Nephron progenitor cell (in vitro differentiated cells): Measurements from ENCODE around the gene CDC42EP4.
A peak's percentile ranks its signal among the peaks of the same experiment; 100 is the strongest.

Source experiments
- DNase-seq: peaks from one replicate; pipeline ENCODE4 v3.0.0; 2021
- H3K27ac Mint-ChIP-seq: 2 replicates; pipeline ENCODE4 v1.8.0; 2021; ENCODE audit warnings: mild to moderate bottlenecking, moderate library complexity, mixed read lengths
- H3K27me3 Mint-ChIP-seq: 2 replicates; pipeline ENCODE4 v1.8.0; 2021; ENCODE audit warnings: mild to moderate bottlenecking, low read depth, mixed read lengths; ENCODE audit not compliant: poor library complexity
- H3K36me3 Mint-ChIP-seq: 2 replicates; pipeline ENCODE4 v1.8.0; 2021; ENCODE audit warnings: low read depth, mixed read lengths
- H3K4me1 Mint-ChIP-seq: 2 replicates; pipeline ENCODE4 v1.8.0; 2021; ENCODE audit warnings: mixed read lengths
- H3K4me3 Mint-ChIP-seq: 2 replicates; pipeline ENCODE4 v1.8.0; 2021; ENCODE audit warnings: mild to moderate bottlenecking, moderate library complexity, mixed read lengths
- H3K9me3 Mint-ChIP-seq: 2 replicates; pipeline ENCODE4 v1.8.0; 2021; ENCODE audit warnings: mild to moderate bottlenecking, moderate library complexity, mixed read lengths
- TF ChIP-seq, protein P1 (sequence below): fragments of 200-600 bp; sonication (generic); IDR thresholded peaks from 2 replicates; pipeline ENCODE4 v1.5.0; 2021; ENCODE audit warnings: antibody characterized with exemption

Gene CDC42EP4

DNA sequence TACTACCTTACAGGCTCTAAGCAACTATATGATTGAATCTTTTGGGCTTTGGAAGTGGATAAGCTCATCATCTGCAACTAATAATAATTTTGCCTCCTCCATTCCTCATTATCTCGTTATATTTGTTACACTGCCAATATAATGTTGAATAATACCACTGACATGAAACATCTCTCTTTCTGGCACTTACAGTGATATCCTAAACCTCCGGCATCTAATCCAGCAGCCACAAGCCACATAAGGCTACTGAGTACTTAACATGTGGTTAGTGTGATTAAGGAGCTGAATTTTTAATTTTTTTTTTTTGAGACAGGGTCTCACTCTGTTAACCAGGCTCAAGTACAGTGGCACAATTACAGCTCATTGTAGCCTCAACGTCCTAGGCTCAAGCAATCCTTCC, 9.6 kb downstream of the CDC42EP4 start:
- no peak for DNase-seq
- no peaks in the 10 kb centered on the region for H3K9me3 Mint-ChIP-seq
- H3K4me1 Mint-ChIP-seq: peaks cover 64% of the 10 kb centered on the region
- TF ChIP-seq, protein P1, sequence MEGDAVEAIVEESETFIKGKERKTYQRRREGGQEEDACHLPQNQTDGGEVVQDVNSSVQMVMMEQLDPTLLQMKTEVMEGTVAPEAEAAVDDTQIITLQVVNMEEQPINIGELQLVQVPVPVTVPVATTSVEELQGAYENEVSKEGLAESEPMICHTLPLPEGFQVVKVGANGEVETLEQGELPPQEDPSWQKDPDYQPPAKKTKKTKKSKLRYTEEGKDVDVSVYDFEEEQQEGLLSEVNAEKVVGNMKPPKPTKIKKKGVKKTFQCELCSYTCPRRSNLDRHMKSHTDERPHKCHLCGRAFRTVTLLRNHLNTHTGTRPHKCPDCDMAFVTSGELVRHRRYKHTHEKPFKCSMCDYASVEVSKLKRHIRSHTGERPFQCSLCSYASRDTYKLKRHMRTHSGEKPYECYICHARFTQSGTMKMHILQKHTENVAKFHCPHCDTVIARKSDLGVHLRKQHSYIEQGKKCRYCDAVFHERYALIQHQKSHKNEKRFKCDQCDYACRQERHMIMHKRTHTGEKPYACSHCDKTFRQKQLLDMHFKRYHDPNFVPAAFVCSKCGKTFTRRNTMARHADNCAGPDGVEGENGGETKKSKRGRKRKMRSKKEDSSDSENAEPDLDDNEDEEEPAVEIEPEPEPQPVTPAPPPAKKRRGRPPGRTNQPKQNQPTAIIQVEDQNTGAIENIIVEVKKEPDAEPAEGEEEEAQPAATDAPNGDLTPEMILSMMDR: no peak
- no peak overlapping the region for H3K27ac Mint-ChIP-seq
- H3K27me3 Mint-ChIP-seq: no peaks in the 10 kb centered on the region
- H3K4me3 Mint-ChIP-seq: no peak overlapping the region
- peaks cover 27% of the 10 kb centered on the region for H3K36me3 Mint-ChIP-seq

DNA sequence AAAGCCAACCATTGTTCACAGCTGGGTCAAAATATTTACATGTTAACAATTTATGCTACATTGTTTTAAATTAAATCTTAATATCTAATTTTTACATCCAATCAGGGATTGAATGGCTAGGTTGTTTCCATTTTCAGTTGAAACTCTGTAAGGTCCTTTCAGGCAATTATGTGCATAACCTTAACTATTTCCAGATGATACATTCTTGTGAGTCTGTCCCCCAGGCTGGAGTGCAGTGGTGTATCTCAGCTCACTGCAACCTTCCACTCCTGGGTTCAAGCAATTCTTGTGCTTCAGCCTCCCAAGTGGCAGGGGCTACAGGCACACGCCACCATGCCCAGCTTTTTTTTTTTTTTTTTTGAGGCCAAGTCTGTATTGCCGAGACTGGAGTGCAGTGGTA, 10.4 kb downstream of the CDC42EP4 start:
- Mint-ChIP-seq H3K27ac (no peak overlapping the region), H3K36me3 (peaks cover 27% of the 10 kb centered on the region), H3K4me3 (no peak overlapping the region), H3K27me3 (no peaks in the 10 kb centered on the region), H3K4me1 (peaks cover 56% of the 10 kb centered on the region), H3K9me3 (no peaks in the 10 kb centered on the region)
- DNase-seq: no peak
- TF ChIP-seq, protein P1: no peak

DNA sequence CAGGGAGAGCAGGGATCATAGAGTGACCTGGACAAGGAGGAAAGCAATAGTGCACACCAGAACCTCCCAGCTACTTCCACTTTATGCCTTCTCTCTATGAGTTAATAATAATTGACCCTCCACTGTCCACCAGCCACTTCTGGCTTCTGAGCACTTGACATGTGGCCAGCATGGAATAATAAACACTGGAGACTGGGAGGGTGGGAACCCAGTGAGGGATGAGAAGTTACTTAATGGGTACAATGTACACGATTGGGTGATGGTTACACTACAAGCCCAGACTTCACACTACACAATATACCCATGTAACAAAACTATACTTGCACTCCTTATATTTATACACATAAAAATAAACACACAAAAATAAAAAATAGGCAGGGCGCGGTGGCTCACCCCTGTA, 11.4 kb downstream of the CDC42EP4 start:
- Mint-ChIP-seq H3K27ac (no peak overlapping the region), H3K27me3 (no peaks in the 10 kb centered on the region), H3K36me3 (peaks cover 27% of the 10 kb centered on the region), H3K4me3 (no peak overlapping the region), H3K4me1 (peaks cover 46% of the 10 kb centered on the region), H3K9me3 (no peaks in the 10 kb centered on the region)
- no peak for DNase-seq
- TF ChIP-seq, protein P1: no peak

DNA sequence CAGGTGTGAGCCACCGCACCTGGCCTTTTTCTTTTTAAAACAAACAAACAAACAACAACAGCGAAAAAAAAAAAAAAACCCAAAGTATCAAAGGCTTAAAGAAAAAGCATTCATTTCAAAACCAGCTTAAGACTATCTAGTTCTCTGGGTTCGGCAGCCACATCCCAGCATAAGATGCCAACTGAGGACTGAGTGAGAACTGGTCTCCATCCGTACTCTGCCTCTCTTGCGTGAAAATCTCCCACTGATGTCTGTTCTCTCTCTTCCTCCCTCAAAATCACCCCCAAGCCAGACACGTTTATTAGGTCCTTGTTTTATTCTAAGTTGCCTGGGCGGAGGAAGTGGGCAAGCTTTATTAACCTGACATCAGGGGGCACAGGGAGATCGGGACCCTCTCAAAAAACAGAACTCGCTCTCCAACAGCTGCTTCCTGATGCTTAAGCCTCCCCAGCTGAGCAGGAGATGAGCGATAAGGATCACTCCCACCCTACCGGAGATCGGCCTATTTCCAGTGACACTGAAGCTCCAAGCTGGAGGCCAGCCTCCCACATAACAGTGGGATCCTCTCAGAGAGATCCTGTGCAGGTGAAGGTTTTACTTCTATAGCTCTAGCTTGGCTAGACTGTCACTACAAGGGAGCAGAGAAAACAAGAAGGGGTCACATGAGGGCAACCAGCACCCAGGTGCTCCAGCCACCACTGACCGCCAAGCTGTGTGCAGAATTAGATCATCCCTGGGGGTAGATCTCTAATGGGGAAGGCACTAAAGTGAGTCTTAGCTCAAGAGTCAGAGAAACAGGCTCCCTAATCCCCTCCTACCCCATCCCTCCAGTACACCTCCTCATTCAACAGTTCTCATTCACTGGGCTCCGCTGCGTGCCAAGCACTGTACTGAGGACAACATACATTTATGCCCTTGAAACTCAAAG, 13.6 kb downstream of the CDC42EP4 start:
- Mint-ChIP-seq H3K4me3 (peak overlapping the region; percentile 43), H3K4me1 (peaks cover 34% of the 10 kb centered on the region), H3K27ac (peak overlapping the region; percentile 99), H3K27me3 (no peaks in the 10 kb centered on the region), H3K36me3 (peaks cover 21% of the 10 kb centered on the region), H3K9me3 (no peaks in the 10 kb centered on the region)
- TF ChIP-seq, protein P1: no peak
- DNase-seq: no peak

DNA sequence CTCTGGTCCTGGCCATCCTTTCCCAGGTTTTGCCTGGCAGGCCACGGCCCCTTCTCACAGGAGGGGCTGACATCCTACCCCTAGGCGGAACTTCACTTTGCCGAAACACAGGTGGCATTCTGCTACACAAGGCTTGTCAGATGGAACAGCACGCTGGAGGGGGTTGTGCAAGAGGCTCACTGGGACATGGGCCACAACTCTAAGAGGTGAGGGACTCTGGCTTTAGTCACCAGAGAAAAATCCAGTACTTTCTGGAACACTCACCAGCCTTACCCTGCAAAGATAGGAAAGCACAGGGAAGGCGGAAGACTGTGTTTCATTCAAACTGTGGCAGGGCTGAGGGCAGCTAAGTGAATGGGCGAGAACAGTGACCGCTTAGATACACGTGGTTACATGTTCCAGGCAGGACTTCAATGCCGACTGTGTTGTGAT, 18.3 kb downstream of the CDC42EP4 start:
- H3K27ac Mint-ChIP-seq: peak overlapping the region; percentile 98
- peaks cover 14% of the 10 kb centered on the region for H3K36me3 Mint-ChIP-seq
- no peak overlapping the region for H3K4me3 Mint-ChIP-seq
- H3K9me3 Mint-ChIP-seq: no peaks in the 10 kb centered on the region
- TF ChIP-seq, protein P1: no peak
- peaks cover 59% of the 10 kb centered on the region for H3K4me1 Mint-ChIP-seq
- no peaks in the 10 kb centered on the region for H3K27me3 Mint-ChIP-seq
- DNase-seq: no peak

DNA sequence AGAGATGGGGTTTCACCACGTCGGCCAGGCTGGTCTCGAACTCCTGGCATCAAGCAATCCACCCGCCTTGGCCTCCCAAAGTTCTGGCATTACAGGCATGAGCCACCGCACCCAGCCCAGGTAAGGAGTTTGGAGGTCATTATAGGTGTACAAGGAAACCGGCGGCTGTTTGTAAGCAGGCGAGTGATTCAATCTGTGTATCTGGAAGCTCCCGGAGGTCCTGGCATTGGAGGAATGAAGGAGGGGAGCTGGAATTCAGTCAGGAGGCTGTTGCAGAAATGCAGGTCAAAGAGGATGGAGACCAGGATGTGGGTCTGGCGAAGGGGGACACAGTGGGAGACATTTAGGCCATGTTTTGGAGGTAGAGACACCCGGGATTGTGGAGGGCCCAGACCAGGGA, 18.8 kb downstream of the CDC42EP4 start:
- Mint-ChIP-seq H3K27me3 (no peaks in the 10 kb centered on the region), H3K4me3 (no peak overlapping the region), H3K27ac (peak overlapping the region; percentile 98), H3K9me3 (no peaks in the 10 kb centered on the region), H3K36me3 (peaks cover 9% of the 10 kb centered on the region), H3K4me1 (peaks cover 56% of the 10 kb centered on the region)
- DNase-seq: no peak
- TF ChIP-seq, protein P1: no peak
